WTC11 (cell line): ENCODE data around the gene TBC1D1. TPM values are rescaled to one million over a fixed set of nuclear protein-coding genes. Genes with fewer than 3 reads are reported as not detected.
A peak's percentile ranks its signal among the peaks of the same experiment; 100 is the strongest.

Experiments used
- ATAC-seq: fragments of 200-7000 bp; cut with Tn5 transposase; 2 replicates; pipeline ENCODE4 v1.10.0; 2021; ENCODE audit warnings: mild to moderate bottlenecking, moderate library complexity
- CTCF ChIA-PET: fragments of 300-600 bp; sonication (Branson Sonifier 250); formaldehyde crosslinking; loops from one replicate; lab custom pipeline; 2021; ENCODE audit warnings: antibody characterized with exemption; lab: Charles Lee
- POLR2A ChIA-PET: fragments of 350-600 bp; sonication (Branson Sonifier 250); formaldehyde crosslinking; loops from one replicate; lab custom pipeline; 2021; ENCODE audit warnings: antibody characterized with exemption; lab: Charles Lee
- DNase-seq: peaks from one replicate; pipeline ENCODE4 v3.0.0; 2021; ENCODE audit warnings: low spot score
- H3K27ac Mint-ChIP-seq: 2 replicates; pipeline ENCODE4 v1.8.0; 2021; ENCODE audit warnings: mixed read lengths
- H3K27me3 Mint-ChIP-seq: 2 replicates; pipeline ENCODE4 v1.8.0; 2021; ENCODE audit warnings: low read depth, mild to moderate bottlenecking, moderate library complexity, mixed read lengths
- H3K36me3 Mint-ChIP-seq: 2 replicates; pipeline ENCODE4 v1.8.0; 2021; ENCODE audit warnings: mixed read lengths
- H3K4me1 Mint-ChIP-seq: 2 replicates; pipeline ENCODE4 v1.8.0; 2022; ENCODE audit warnings: mixed read lengths
- H3K4me3 Mint-ChIP-seq: 2 replicates; pipeline ENCODE4 v1.8.0; 2021; ENCODE audit warnings: mild to moderate bottlenecking, moderate library complexity, mixed read lengths
- H3K9me3 Mint-ChIP-seq: 2 replicates; pipeline ENCODE4 v1.8.0; 2021; ENCODE audit warnings: mixed read lengths
- ATF1 ChIP-seq: sonication (generic); formaldehyde crosslinking; IDR thresholded peaks from 2 replicates; pipeline ENCODE4 v1.8.1; 2023; ENCODE audit warnings: mild to moderate bottlenecking, moderate library complexity, missing genetic modification reagents
- EMX1 ChIP-seq: fragments of 250-450 bp; sonication (Bioruptor Pico); IDR thresholded peaks from 2 replicates; pipeline ENCODE4 v1.8.0; 2021; ENCODE audit warnings: mild to moderate bottlenecking
- GRHL2 ChIP-seq: fragments of 250-450 bp; sonication (Bioruptor Pico); IDR thresholded peaks from 2 replicates; pipeline ENCODE4 v1.8.0; 2022; ENCODE audit warnings: mild to moderate bottlenecking, moderate library complexity; ENCODE audit not compliant: insufficient replicate concordance, severe bottlenecking
- MXD4 ChIP-seq: fragments of 250-450 bp; sonication (Bioruptor Pico); IDR thresholded peaks from 2 replicates; pipeline ENCODE4 v1.8.0; 2021; ENCODE audit warnings: mild to moderate bottlenecking, moderate library complexity, borderline replicate concordance
- NFATC4 ChIP-seq: fragments of 250-450 bp; sonication (Bioruptor Pico); IDR thresholded peaks from 2 replicates; pipeline ENCODE4 v1.9.0; 2021; ENCODE audit warnings: mild to moderate bottlenecking
- NFE2L1 ChIP-seq: sonication (generic); formaldehyde crosslinking; IDR thresholded peaks from 2 replicates; pipeline ENCODE4 v1.8.1; 2023; ENCODE audit warnings: missing genetic modification reagents
- TEAD4 ChIP-seq: sonication (generic); formaldehyde crosslinking; IDR thresholded peaks from 2 replicates; pipeline ENCODE4 v1.8.0; 2022; ENCODE audit warnings: mild to moderate bottlenecking, missing genetic modification reagents
- ZNF219 ChIP-seq: sonication (generic); formaldehyde crosslinking; IDR thresholded peaks from 2 replicates; pipeline ENCODE4 v1.8.0; 2023; ENCODE audit warnings: missing genetic modification reagents, mild to moderate bottlenecking, borderline replicate concordance
- ZNF396 ChIP-seq: fragments of 250-450 bp; sonication (Bioruptor Pico); IDR thresholded peaks from 2 replicates; pipeline ENCODE4 v1.8.0; 2021; ENCODE audit warnings: mild to moderate bottlenecking, moderate library complexity, borderline replicate concordance
- ZNF532 ChIP-seq: fragments of 250-450 bp; sonication (Bioruptor Pico); IDR thresholded peaks from 2 replicates; pipeline ENCODE4 v1.9.0; 2021; ENCODE audit warnings: mild to moderate bottlenecking, borderline replicate concordance
- ZNF671 ChIP-seq: fragments of 250-450 bp; sonication (Bioruptor Pico); IDR thresholded peaks from 2 replicates; pipeline ENCODE4 v1.8.0; 2021; ENCODE audit warnings: mild to moderate bottlenecking
- ZSCAN18 ChIP-seq: fragments of 250-450 bp; sonication (Bioruptor Pico); IDR thresholded peaks from 2 replicates; pipeline ENCODE4 v2.1.2; 2022; ENCODE audit warnings: mild to moderate bottlenecking, moderate library complexity
- total RNA-seq: library from RNA; stranded (reverse); gene quantifications from 3 replicates; pipeline ENCODE4 v1.2.3, GENCODE V29; 2021
- TF ChIP-seq, protein P1 (sequence below): sonication (generic); formaldehyde crosslinking; IDR thresholded peaks from 2 replicates; pipeline ENCODE4 v1.8.0; 2023; ENCODE audit warnings: missing genetic modification reagents, mild to moderate bottlenecking, borderline replicate concordance
- TF ChIP-seq, protein P2 (sequence below): fragments of 250-450 bp; sonication (Bioruptor Pico); IDR thresholded peaks from 2 replicates; pipeline ENCODE4 v1.8.0; 2021; ENCODE audit warnings: mild to moderate bottlenecking

TBC1D1 gene
- total RNA-seq, 1 experiment from 2014 or later = 134 TPM

DNA sequence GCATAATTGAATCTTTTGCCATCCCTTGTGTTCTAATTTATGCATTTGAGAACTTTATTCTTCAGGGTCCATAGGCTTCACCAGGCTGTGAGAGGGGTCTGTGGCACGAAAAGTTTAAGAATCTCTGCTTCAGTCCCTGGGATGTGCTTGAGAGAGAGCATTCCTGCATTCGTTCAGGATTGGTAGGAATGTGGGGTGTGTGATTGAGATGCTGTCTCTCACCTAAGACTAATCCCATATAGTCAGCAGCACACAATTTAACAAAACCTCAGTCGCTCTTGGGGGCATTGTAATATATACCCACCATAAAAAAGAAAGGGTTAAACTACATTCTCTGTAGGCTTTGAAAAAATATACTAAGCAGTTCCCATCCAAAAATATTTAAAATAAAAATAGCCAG lies 111.0 kb downstream of the TBC1D1 start:
- H3K27ac Mint-ChIP-seq = peak overlapping the region; percentile 47

DNA sequence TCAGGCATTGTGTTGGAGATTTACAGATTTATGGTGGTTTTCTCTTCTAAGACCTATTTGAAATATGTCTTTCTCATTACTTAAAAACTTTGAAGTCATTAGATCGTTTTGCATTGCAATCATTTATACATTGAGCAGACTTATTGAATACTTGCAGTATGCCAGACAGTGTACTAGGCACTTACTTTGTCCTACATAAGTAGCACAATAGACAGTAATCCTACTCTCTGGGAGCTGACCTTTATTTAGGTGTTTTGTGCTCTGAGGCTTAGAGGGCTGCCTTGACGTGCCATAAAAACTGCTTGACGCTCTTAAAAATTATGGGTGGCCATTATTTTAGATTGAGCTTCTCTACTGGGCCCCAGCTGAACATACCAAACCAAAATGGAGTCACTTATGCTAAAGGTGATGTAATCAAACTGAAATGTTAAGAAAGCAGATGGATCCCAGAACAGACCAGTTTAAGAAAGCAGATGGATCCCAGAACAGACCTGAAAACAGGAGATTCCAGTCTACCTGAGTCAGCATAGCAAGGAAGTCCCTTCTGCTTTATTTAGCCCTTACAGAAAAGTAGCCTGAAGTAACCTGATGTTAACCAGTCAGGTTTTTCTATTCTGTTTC lies 111.7 kb downstream of the TBC1D1 start:
- no peaks in the 10 kb centered on the region for H3K27me3 Mint-ChIP-seq
- ChIA-PET CTCF (no interaction called here), POLR2A (interaction anchor here (1.0 kb wide), 1 partner anchor 12 kb away, joined by 4 read pairs; no protein-coding TSS in a partner anchor)
- no peaks in the 10 kb centered on the region for H3K9me3 Mint-ChIP-seq
- peak; percentile 15; the same call in 1 of the 2 replicates for ATAC-seq
- no peak overlapping the region for H3K4me3 Mint-ChIP-seq
- DNase-seq = no peak
- H3K4me1 Mint-ChIP-seq = peaks cover 74% of the 10 kb centered on the region
- no peaks in the 10 kb centered on the region for H3K36me3 Mint-ChIP-seq
- TF ChIP-seq, protein P1, sequence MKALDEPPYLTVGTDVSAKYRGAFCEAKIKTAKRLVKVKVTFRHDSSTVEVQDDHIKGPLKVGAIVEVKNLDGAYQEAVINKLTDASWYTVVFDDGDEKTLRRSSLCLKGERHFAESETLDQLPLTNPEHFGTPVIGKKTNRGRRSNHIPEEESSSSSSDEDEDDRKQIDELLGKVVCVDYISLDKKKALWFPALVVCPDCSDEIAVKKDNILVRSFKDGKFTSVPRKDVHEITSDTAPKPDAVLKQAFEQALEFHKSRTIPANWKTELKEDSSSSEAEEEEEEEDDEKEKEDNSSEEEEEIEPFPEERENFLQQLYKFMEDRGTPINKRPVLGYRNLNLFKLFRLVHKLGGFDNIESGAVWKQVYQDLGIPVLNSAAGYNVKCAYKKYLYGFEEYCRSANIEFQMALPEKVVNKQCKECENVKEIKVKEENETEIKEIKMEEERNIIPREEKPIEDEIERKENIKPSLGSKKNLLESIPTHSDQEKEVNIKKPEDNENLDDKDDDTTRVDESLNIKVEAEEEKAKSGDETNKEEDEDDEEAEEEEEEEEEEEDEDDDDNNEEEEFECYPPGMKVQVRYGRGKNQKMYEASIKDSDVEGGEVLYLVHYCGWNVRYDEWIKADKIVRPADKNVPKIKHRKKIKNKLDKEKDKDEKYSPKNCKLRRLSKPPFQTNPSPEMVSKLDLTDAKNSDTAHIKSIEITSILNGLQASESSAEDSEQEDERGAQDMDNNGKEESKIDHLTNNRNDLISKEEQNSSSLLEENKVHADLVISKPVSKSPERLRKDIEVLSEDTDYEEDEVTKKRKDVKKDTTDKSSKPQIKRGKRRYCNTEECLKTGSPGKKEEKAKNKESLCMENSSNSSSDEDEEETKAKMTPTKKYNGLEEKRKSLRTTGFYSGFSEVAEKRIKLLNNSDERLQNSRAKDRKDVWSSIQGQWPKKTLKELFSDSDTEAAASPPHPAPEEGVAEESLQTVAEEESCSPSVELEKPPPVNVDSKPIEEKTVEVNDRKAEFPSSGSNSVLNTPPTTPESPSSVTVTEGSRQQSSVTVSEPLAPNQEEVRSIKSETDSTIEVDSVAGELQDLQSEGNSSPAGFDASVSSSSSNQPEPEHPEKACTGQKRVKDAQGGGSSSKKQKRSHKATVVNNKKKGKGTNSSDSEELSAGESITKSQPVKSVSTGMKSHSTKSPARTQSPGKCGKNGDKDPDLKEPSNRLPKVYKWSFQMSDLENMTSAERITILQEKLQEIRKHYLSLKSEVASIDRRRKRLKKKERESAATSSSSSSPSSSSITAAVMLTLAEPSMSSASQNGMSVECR = no peak
- TF ChIP-seq ZNF532 (0 out of 2 replicates have a peak, but pooled peaks have one; percentile 76), ZSCAN18 (CRISPR knock-in tag) (peak; percentile 89), ZNF396 (CRISPR knock-in tag) (peak; percentile 98), ZNF671 (CRISPR knock-in tag) (no peak), EMX1 (CRISPR knock-in tag) (no peak; the same call in 1 of the 2 replicates), ATF1 (CRISPR knock-in tag) (no peak), NFATC4 (CRISPR knock-in tag) (0 out of 2 replicates have a peak, but pooled peaks have one; percentile 58)
- TF ChIP-seq, protein P2, sequence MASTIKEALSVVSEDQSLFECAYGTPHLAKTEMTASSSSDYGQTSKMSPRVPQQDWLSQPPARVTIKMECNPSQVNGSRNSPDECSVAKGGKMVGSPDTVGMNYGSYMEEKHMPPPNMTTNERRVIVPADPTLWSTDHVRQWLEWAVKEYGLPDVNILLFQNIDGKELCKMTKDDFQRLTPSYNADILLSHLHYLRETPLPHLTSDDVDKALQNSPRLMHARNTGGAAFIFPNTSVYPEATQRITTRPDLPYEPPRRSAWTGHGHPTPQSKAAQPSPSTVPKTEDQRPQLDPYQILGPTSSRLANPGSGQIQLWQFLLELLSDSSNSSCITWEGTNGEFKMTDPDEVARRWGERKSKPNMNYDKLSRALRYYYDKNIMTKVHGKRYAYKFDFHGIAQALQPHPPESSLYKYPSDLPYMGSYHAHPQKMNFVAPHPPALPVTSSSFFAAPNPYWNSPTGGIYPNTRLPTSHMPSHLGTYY (CRISPR knock-in tag) = peak; percentile 56; the same call in 1 of the 2 replicates
- H3K27ac Mint-ChIP-seq = peak overlapping the region; percentile 82

More for the DNA sequence above, 111.0 kb downstream of the TBC1D1 start:
- ChIA-PET POLR2A (interaction anchor here (1.0 kb wide), 1 partner anchor 11 kb away, joined by 4 read pairs; no protein-coding TSS in a partner anchor), CTCF (no interaction called here)
- H3K9me3 Mint-ChIP-seq = no peaks in the 10 kb centered on the region
- DNase-seq = no peak
- H3K27me3 Mint-ChIP-seq = no peaks in the 10 kb centered on the region
- H3K4me3 Mint-ChIP-seq = no peak overlapping the region
- H3K36me3 Mint-ChIP-seq = no peaks in the 10 kb centered on the region
- peak; percentile 94 for ATAC-seq
- TF ChIP-seq MXD4 (no peak), TEAD4 (peak; percentile 64; the same call in 1 of the 2 replicates), NFE2L1 (CRISPR knock-in tag) (no peak), ZNF219 (CRISPR knock-in tag) (no peak), GRHL2 (CRISPR knock-in tag) (no peak)
- TF ChIP-seq, all 79 proteins: peak for 1
- peaks cover 75% of the 10 kb centered on the region for H3K4me1 Mint-ChIP-seq
